ENCODE results near the gene KCNK2. TPM values are rescaled to one million over a fixed set of nuclear protein-coding genes. Genes with fewer than 3 reads are reported as not detected.

Gene KCNK2
- total RNA-seq, 1 donor from 2014 or later = 0.27 TPM

GRCh38 chr1:215084621-215085020, 2.1 kb downstream of the KCNK2 start:
- ATAC-seq (ENCODE audit: poor library complexity) = no peak
- DNase-seq = no peak

GRCh38 chr1:215087603-215088002, 5.1 kb downstream of the KCNK2 start:
- DNase-seq (no peak), ATAC-seq (ENCODE audit: poor library complexity) (no peak)
- intact Hi-C loops (cut with DNase I) = no loop called here

More at GRCh38 chr1:215084621-215085020, 2.1 kb downstream of the KCNK2 start:
- intact Hi-C loops (cut with DNase I) = no loop called here

- no peak for DNase-seq
- ATAC-seq (ENCODE audit: poor library complexity) = no peak
- intact Hi-C loops (cut with DNase I) = no loop called here
Observed at GRCh38 chr1:215094381-215094780, 11.8 kb downstream of the KCNK2 start.

- no peak for DNase-seq
- intact Hi-C loops (cut with DNase I) = no loop called here
- ATAC-seq (ENCODE audit: poor library complexity) = no peak
Observed at GRCh38 chr1:215095524-215095923, 13.0 kb downstream of the KCNK2 start.

- no peak for DNase-seq
- ATAC-seq (ENCODE audit: poor library complexity) = no peak
- intact Hi-C loops (cut with DNase I) = no loop called here
Observed at GRCh38 chr1:215101511-215101910, 19.0 kb downstream of the KCNK2 start.

- ATAC-seq (ENCODE audit: poor library complexity) (no peak), DNase-seq (no peak)
- intact Hi-C loops (cut with DNase I) = no loop called here
Observed at GRCh38 chr1:215104283-215104682, 21.7 kb downstream of the KCNK2 start.

- ATAC-seq (ENCODE audit: poor library complexity) = no peak
- DNase-seq = no peak
- intact Hi-C loops (cut with DNase I) = no loop called here
Observed at GRCh38 chr1:215106067-215106466, 23.5 kb downstream of the KCNK2 start.

GRCh38 chr1:215109171-215109570, 26.6 kb downstream of the KCNK2 start:
- ATAC-seq (ENCODE audit: poor library complexity) (no peak), DNase-seq (no peak)
- intact Hi-C loops (cut with DNase I) = no loop called here

- DNase-seq (no peak), ATAC-seq (ENCODE audit: poor library complexity) (no peak)
- intact Hi-C loops (cut with DNase I) = no loop called here
Observed at GRCh38 chr1:215111916-215112315, 29.4 kb downstream of the KCNK2 start.

- ATAC-seq (ENCODE audit: poor library complexity) (no peak), DNase-seq (no peak)
- intact Hi-C loops (cut with DNase I) = no loop called here
Observed at GRCh38 chr1:215113776-215114153, 31.2 kb downstream of the KCNK2 start.

GRCh38 chr1:215114154-215114933, 31.8 kb downstream of the KCNK2 start:
- ATAC-seq (ENCODE audit: poor library complexity) (no peak), DNase-seq (no peak)
- intact Hi-C loops (cut with DNase I) = no loop called here

GRCh38 chr1:215115760-215116159, 33.2 kb downstream of the KCNK2 start:
- intact Hi-C loops (cut with DNase I) = no loop called here
- no peak for ATAC-seq (ENCODE audit: poor library complexity)
- no peak for DNase-seq

GRCh38 chr1:215118081-215118480, 35.5 kb downstream of the KCNK2 start:
- no peak for ATAC-seq (ENCODE audit: poor library complexity)
- DNase-seq = no peak
- intact Hi-C loops (cut with DNase I) = no loop called here

GRCh38 chr1:215119056-215119455, 36.5 kb downstream of the KCNK2 start:
- intact Hi-C loops (cut with DNase I) = no loop called here
- DNase-seq (no peak), ATAC-seq (ENCODE audit: poor library complexity) (no peak)

- ATAC-seq (ENCODE audit: poor library complexity) (no peak), DNase-seq (no peak)
- intact Hi-C loops (cut with DNase I) = no loop called here
Observed at GRCh38 chr1:215119719-215120365, 37.3 kb downstream of the KCNK2 start.

- DNase-seq = no peak
- ATAC-seq (ENCODE audit: poor library complexity) = no peak
- intact Hi-C loops (cut with DNase I) = no loop called here
Observed at GRCh38 chr1:215128504-215128903, 46.0 kb downstream of the KCNK2 start.

GRCh38 chr1:215131291-215131690, 48.8 kb downstream of the KCNK2 start:
- no peak for DNase-seq
- no peak for ATAC-seq (ENCODE audit: poor library complexity)
- intact Hi-C loops (cut with DNase I) = no loop called here

GRCh38 chr1:215132156-215132555, 49.6 kb downstream of the KCNK2 start:
- DNase-seq (no peak), ATAC-seq (ENCODE audit: poor library complexity) (no peak)
- intact Hi-C loops (cut with DNase I) = no loop called here

GRCh38 chr1:215133532-215133931, 51.0 kb downstream of the KCNK2 start:
- DNase-seq (no peak), ATAC-seq (ENCODE audit: poor library complexity) (no peak)
- intact Hi-C loops (cut with DNase I) = no loop called here

- DNase-seq = no peak
- intact Hi-C loops (cut with DNase I) = no loop called here
Observed at GRCh38 chr1:215137985-215138384, 55.4 kb downstream of the KCNK2 start.

More at GRCh38 chr1:215137985-215138384, 55.4 kb downstream of the KCNK2 start:
- no peak for ATAC-seq (ENCODE audit: poor library complexity)

Data from Right ventricle myocardium superior (tissue), 1 donor.